ENCODE results near the gene ETV3L.
"Not testable (repeated sequence)": the region's sequence is repeated elsewhere in the genome, so short reads cannot be mapped to it uniquely, and the experiment has no call there.

The ETV3L gene

DNA sequence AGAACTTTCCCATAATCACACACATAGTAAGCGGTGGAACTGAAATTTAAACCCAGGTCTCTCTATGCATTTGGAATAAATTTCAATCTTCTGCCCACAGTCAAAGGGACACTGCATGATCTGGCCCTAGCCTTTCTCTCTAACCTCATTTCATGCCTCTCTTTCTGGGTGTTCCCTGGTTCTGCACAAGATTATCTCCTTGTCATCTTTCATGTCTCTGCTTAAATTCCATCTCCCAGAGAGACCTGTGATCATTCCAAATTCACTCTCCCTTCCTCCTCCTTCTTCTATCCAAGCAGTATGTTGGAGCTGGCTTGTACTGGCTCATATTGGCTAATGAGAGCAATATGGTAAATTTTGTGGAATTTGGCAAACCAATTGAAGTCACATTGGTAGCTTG, 22.2 kb downstream of the ETV3L start:
- DNase-seq (ENCODE audit: low read depth): no peak

DNA sequence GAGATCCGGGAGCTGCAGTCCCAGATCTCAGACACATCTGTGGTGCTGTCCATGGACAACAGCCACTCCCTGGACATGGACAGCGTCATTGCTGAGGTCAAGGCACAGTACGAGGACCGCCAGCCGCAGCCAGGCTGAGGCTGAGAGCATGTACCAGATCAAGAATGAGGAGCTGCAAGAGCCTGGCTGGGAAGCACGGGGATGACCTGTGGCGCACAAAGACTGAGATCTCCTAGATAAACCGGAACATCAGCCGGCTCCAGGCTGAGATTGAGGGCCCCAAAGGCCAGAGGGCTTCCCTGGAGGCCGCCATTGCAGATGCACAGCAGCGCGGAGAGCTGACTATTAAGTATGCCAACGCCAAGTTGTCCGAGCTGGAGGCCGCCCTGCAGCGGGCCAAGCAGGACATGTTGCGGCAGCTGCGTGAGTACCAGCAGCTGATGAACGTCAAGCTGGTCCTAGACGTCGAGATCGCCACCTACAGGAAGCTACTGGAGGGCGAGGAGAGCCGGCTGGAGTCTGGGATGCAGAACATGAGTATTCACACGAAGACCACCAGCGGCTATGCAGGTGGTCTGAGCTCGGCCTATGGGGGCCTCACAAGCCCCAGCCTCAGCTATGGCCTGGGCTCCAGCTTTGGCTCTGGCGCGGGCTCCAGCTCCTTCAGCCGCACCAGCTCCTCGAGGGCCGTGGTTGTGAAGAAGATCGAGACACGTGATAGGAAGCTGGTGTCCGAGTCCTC, 25.5 kb downstream of the ETV3L start:
- no peak for DNase-seq (ENCODE audit: low read depth)

DNA sequence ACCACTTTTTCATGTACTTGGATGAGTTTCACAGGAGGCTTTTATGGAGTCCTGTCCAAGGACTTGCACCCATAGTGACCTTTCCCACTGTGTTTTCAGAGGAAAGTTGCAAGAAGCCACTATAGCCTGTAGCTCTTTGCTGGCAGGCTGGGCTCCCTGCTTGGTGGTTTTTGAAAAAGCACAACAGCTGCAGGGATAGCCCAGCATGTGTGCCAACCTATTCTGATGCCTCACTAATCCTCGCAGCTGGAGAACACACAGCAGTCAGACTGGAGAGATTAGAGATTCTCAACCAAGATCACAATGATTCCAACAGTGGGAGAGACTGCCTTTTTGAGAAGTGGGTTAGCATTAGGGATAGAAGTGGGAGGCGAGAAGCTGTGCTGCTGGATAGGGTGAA, 30.0 kb downstream of the ETV3L start:
- no peak for DNase-seq (ENCODE audit: low read depth)

DNA sequence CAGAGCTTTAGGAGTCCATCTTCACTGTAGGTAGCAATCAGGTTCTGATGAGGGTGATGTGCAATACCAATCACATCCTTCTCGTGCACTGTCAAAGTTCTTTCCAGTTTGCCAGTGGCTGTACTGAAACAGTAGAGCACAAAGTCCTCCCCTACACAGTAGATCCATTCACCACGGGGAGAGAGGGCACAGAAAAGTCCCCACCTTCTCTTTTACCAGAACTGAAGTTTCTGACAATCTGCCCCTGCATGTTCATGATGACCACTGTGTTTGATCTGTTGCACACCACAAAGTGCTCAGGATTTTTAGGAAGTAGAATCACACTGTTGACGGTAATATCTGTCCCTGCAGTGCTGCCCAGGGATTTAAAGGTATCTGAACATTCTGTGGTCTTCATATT, 40.4 kb downstream of the ETV3L start:
- not testable (repeated sequence) for DNase-seq (ENCODE audit: low read depth)

DNA sequence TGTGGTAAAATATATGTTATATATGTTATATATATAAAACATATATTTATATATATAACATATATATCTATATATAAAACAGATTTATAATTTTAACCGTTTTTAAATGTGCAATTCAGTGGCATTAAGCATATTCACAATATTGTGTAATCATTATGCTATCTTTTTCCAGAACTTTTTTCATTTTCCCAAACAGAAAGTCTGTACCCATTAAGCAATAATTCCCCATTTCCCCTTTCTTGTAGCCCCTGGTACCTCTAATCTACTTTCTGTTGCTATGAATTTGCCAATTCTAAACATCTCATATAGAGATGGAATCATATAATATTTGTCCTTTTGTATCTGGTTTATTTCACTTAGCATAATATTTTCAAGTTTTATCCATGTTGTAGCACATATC, 43.3 kb downstream of the ETV3L start:
- DNase-seq (ENCODE audit: low read depth): no peak

DNA sequence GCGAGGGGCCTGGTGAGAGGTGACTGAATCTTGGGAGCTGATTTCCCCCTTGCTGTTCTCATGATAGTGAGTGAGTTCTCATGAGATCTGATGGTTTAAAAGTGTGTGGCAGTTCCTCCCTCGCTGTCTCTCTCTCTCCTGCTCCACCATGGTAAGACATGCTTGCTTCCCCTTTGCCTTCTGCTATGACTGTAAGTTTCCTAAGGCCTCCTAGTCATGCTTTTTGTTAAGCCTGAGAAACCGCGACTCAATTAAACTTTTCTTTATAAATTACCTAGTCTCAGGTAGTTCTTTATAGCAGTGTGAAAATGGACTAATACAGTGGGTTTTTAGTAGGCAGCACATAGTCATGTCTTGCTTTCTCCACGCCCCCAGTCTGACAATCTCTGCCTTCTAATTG, 43.9 kb downstream of the ETV3L start:
- not testable (repeated sequence) for DNase-seq (ENCODE audit: low read depth)

DNA sequence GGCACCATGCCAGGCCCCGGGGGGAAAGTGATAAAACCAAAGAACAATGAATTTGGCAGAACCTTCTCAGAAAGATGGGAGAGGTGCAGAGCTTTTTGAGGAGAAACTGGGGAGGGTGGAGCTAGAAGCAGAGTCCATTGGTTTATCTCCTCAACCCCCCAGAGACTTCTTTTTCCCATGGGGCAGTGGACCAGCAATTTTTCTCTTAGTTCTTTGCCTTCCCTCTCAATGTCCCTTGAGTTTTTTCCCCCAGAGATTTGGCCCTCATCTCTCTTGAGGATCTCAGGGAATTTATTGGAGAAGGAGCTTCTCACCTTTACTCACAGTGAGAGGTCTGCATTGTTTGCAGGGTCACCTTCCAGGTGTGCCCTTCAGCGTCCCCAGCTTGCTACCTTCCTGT, 48.8 kb downstream of the ETV3L start:
- no peak for DNase-seq (ENCODE audit: low read depth)

DNA sequence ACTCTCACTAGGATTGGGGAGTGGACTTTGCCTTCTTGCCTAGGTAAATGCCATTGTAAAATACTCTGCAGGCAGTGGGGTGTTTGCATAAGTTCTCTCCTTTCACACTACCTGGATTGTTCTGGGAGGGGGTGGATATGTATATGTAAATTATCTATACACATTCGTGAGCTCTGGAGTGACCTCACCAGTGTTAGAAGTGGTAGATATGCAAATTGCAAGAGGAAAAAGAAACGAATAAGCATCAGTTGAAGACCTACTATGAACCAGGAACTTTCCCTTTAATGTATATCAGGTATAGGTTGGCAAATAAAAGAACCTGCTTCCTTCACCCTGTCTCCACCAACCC, 52.6 kb downstream of the ETV3L start:
- no peak for DNase-seq (ENCODE audit: low read depth)

DNA sequence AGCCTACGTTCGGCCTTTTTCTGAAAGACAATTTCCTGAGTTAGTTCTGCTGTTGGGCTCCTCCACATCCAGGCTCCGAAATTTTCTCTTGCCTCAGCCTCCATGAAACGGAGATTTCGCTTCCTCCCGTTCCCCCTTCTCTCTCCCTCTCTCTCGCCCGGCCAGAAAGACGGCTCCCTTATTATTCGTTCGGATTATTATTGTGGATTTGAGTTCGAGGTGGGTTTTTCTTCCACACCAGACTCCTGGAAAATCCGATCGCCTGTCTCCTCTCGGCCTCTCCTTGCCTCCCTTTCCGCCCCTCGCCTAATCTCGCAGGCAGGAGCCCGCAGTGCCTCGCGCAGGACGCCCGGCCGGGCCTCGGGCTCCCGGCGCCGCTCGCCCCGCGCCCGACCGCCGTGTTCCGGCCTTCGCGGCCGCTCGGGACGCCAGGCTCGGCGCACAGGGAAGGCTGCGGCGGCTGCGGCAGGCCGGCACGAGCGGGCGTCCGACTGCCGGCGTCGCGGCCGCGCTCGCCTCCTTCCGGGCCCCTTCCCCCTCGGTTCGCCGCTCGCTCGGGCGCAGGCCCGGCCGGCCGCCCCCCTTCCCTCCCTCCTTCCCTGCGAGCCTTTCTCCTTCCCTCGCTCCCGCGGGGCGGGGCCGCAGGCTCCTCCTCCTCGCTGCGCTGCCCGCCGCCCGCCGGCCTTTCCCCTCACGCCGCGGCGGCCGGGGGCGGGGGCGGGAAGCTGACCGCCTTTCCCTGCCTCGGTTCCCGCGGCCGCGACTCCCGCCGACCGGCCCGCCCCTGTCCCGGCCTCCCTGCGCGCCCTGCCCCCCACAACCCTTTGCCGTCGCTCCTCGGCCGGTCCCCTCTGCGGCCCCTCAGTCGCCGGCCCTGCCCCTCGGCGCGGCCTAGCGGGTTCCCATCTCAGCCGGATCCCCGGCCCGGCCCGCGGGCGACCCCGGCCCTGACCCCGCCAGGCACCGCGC, 54.1 kb downstream of the ETV3L start, which contains the start of gene ARHGEF11:
Gene ARHGEF11, minus strand, starts transcription at position 493 of the 969 bp plus-strand sequence. CDS start 1,412 bp downstream, outside the sequence.
- peak; percentile 47 for DNase-seq (ENCODE audit: low read depth)

DNA sequence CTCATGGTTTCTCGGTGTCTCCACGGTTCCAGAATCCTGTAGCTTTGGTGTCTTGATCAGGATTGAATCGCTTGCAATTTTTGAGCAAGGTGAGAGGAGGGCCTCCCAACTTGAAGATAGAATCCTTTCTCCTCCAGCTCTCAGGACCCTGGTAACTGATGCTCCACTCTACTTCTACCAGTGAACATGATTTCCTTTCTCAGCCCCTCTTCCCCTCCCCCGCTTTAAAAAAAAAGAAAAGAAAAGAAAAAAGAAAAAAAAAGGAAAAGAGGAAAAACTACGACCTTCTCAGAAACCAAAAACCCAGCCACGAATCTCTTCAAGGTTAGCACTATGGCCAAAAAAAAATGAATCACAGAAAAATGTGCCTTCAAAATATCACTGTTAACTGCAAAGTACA, 55.3 kb downstream of the ETV3L start:
- no peak for DNase-seq (ENCODE audit: low read depth)

DNA sequence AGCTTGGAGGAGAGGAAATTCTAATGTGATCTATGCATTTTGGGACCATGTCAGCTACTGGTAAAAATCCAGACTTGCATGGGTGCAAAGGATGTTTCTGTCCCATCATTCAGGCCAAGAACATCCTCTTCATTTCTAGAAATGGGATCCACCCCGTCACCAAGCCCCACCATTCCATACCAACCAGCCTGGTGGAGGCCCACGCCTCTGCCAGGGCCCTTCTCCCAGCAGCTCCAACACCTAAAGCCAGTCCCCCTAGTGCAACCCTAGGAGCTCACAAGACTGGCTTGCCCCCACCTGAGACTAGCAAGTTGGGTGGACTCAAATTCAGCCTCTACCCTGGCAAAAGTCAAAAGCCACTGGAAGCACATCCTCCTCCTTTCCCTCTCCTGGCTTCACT, 55.9 kb downstream of the ETV3L start:
- DNase-seq (ENCODE audit: low read depth): no peak

DNA sequence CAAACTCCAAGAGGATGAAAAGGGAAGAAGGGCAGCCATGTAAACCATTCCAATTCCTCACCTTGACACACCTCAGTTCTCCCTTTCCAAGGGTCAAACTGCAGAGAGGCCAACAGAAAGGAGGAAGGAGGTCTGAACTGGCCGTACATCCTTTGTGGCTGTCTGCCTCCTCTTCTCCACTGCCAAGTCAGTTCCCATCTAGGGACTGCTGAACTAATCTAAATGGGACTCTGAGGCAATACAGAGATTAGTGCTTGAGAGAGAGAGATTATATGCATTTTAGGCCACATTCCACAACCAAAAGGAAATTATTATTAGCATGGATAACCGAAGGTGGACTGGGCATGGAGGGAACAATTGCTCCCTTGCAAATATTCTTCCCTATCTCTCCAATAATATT, 56.8 kb downstream of the ETV3L start:
- no peak for DNase-seq (ENCODE audit: low read depth)
